ENCODE measurements around the gene NIPBL.
"Not testable (repeated sequence)": the region's sequence is repeated elsewhere in the genome, so short reads cannot be mapped to it uniquely, and the experiment has no call there.

The NIPBL gene

GRCh38 chr5:36879274-36880033, 2.9 kb downstream of the NIPBL start:
- DNase-seq (ENCODE audit: low spot score) = no peak

- DNase-seq (ENCODE audit: low spot score) = no peak
Observed at GRCh38 chr5:36880761-36881160, 4.2 kb downstream of the NIPBL start.

DNA sequence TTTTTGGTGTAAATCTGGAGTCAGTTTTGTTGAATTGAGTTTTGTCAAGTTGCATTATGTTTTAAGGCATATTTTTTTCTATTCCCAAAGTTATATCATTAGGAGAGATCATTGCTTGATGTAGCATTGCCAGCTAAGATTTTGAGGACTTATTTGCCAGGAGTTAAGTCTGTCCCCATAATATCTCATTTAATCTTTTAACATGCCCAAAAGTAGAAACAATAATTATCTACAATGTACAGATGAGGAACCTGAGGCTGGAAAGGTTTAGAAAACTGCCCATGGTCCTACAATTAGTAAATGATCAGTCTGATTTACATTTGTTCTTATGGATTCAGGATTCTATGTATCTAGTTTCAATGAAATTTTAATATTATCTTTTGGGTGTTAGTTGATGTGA, 4.7 kb downstream of the NIPBL start:
- no peak for DNase-seq (ENCODE audit: low spot score)

- DNase-seq (ENCODE audit: low spot score) = no peak
Observed at GRCh38 chr5:36881807-36882206, 5.2 kb downstream of the NIPBL start.

DNA sequence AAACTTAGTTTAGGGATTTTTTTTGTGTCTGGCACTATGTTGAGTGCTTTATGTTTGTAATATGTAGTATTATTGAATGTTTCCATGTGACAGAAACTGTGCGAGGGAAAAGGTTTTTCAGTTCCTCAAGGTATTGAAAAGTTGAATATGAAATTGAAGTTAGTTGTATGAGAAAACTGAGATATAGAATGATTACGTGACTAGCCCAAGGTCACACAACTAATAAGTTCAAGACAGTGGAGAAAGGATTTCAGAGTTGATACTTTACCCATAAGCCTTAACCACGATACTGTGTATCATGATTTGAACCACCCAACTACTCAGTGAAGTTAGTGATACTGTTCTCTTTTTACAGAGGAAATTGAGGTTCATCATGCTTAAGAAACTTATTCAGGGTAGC, 5.7 kb downstream of the NIPBL start:
- DNase-seq (ENCODE audit: low spot score) = no peak

DNA sequence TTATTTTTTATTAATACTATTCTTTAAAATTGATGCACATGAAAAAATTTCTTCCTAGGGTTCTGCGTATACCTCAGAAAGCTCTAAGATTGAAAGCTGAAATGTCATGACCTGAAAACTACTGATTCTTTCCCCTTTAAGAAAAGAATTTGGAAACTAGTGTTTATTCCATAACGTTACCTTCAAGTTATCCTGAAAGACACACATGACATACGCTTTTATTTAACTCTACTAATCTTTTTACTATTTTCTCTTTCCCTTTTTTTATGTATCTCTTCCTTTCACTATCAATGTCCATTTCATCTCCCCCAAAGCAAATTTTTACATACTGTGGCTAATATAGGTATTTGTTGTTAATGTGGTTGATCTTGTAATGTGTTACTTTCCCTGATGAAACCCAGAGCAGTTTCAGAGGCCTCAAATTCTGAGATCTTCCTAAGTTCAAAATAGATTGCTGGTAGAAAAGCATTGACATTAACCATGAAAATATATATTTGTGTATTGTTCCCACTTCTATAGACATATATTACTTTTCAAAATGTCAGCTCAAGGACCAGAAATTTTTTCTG, 7.4 kb downstream of the NIPBL start:
- no peak for DNase-seq (ENCODE audit: low spot score)

GRCh38 chr5:36885149-36885548, 8.6 kb downstream of the NIPBL start:
- DNase-seq (ENCODE audit: low spot score) = no peak

- no peak for DNase-seq (ENCODE audit: low spot score)
Observed at GRCh38 chr5:36885566-36886485, 9.3 kb downstream of the NIPBL start.

GRCh38 chr5:36886791-36887190, 10.2 kb downstream of the NIPBL start:
- no peak for DNase-seq (ENCODE audit: low spot score)

DNA sequence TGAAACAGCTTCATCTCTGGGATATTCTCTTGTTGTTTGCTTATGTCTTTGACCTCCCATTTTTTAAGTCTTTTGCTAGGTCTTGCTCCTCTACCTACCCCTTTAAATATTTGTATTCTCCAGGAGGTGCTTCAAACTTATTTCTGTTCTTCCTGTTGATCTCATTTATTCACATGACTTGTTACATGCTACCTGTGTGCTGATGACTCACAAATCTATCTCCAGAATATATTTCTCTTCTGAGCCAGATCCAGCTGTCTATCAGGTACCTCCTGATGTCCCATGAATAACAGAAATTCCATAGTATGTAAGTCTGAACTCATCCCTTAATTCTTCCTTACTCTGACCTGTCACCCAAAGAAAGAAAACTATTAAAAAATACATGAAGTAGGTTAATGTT, 11.0 kb downstream of the NIPBL start:
- DNase-seq (ENCODE audit: low spot score) = no peak

DNA sequence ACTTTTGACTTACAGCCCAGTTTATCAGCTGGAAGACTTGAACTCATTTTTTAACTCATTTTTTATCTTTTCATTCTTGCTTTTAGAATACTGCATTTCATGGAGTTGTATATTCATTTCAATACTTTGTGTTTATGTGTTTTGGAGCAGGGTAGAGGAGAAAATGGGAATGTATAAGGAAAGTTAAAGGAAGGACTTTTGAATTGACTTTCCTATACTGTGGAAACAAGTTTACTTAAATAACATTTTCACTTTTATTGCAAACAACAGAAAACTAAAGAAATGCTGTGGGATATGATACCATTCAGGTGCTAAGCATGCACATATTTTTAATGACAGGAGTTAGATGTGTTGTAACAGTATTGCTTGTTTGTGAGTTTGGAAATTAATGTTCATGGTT, 11.7 kb downstream of the NIPBL start:
- DNase-seq (ENCODE audit: low spot score) = no peak

- no peak for DNase-seq (ENCODE audit: low spot score)
Observed at GRCh38 chr5:36889264-36889663, 12.7 kb downstream of the NIPBL start.

DNA sequence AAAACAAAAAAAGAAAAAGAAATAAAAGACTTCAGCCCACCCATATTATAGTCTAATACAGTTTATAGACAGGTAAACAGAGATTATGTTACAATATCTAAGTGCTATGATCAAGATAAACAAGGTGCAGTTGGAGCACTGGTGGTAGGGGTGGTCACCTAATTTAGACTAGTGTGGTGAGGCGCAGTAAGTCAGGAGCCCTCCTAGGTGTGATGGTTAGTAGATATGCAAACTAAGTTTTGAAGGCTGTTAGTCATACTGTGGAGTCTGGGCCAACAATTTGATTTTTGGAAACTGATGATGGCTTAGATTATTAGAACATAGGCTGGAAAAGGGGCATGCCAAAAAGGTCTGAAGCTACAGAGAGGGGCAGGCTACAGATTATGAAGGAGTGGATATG, 14.7 kb downstream of the NIPBL start:
- DNase-seq (ENCODE audit: low spot score) = no peak

DNA sequence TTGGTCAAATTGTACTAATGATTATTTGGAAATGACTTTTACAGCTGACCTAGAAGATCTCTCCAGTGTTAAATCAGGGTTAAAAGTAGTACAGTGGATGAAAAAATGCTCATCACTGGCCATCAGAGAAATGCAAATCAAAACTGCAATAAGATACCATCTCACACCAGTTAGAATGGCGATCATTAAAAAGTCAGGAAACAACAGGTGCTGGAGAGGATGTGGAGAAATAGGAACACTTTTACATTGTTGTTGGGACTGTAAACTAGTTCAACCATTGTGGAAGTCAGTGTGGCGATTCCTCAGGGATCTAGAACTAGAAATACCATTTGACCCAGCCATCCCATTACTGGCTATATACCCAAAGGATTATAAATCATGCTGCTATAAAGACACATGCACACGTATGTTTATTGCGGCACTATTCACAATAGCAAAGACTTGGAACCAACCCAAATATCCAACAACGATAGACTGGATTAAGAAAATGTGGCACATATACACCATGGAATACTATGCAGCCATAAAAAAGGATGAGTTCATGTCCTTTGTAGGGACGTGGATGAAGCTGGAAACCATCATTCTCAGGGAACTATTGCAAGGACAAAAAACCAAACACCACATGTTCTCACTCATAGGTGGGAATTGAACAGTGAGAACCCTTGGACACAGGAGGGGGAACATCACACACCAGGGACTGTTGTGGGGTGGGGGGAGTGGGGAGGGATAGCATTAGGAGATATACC, 15.7 kb downstream of the NIPBL start:
- not testable (repeated sequence) for DNase-seq (ENCODE audit: low spot score)

DNA sequence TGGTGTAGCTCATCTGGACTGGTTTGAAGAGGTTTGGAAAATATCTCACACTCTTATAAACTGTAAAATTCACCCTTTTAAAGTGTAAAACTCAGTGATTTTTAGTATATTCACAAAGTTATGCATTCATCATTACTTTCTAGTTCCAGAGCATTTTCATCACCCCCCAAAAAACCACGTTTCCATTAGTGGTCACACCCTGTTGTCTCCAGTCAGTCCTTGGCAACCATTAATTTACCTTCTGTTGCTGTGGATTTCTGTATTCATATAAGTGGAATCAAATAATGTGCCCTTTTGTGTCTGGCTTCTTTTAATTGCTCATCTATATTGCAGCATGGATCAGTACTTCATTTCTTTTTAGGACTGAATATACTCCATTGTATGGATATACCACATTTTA, 18.4 kb downstream of the NIPBL start:
- DNase-seq (ENCODE audit: low spot score) = no peak

DNA sequence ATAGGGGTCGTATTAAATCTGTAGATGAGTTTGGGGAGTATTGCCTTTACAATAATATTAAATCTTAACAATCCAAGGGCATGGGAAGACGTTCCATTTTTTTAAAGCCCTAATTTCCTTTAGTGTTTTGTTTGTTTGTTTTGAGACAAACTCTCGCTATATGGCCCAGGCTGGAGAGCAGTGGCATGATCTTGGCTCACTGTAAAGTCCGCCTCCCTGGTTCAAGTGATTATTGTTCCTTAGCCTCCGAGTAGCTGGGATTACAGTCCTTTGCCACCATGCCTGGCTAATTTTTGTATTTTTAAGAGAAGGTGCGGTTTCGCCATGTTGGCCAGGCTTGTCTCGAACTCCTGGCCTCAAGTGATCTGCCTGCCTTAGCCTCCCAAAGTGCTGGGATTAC, 19.9 kb downstream of the NIPBL start:
- no peak for DNase-seq (ENCODE audit: low spot score)

- DNase-seq (ENCODE audit: low spot score) = peak; percentile 48
Observed at GRCh38 chr5:36897616-36898015, 21.0 kb downstream of the NIPBL start.

- DNase-seq (ENCODE audit: low spot score) = no peak
Observed at GRCh38 chr5:36899860-36900259, 23.3 kb downstream of the NIPBL start.

- DNase-seq (ENCODE audit: low spot score) = no peak
Observed at GRCh38 chr5:36900283-36900682, 23.7 kb downstream of the NIPBL start.

GRCh38 chr5:36901077-36901476, 24.5 kb downstream of the NIPBL start:
- not testable (repeated sequence) for DNase-seq (ENCODE audit: low spot score)

- DNase-seq (ENCODE audit: low spot score) = no peak
Observed at GRCh38 chr5:36901856-36902255, 25.3 kb downstream of the NIPBL start.

- DNase-seq (ENCODE audit: low spot score) = no peak
Observed at GRCh38 chr5:36902353-36902752, 25.8 kb downstream of the NIPBL start.

Measured in GM03348 (cell line).